SJSA1 (cell line): Measurements from ENCODE around the gene RAD54L2. TPM values are rescaled to one million over a fixed set of nuclear protein-coding genes. Genes with fewer than 3 reads are reported as not detected.
"Not testable (repeated sequence)": the region's sequence is repeated elsewhere in the genome, so short reads cannot be mapped to it uniquely, and the experiment has no call there.

Experiments used
- DNase-seq, 2 experiments: peaks; one replicate each; pipeline ENCODE4 v3.0.0-alpha.2; 2015 to 2020; ENCODE audit warnings: low spot score in 2 of 2, low read depth in 1 of 2
- H3K27ac ChIP-seq: fragments of 250-450 bp; sonication (Bioruptor Pico); 2 replicates; pipeline ENCODE4 v1.5.1; 2020; ENCODE audit warnings: mild to moderate bottlenecking, moderate library complexity
- H3K27me3 ChIP-seq: fragments of 250-450 bp; sonication (Bioruptor Pico); replicated peaks from 2 replicates; pipeline ENCODE4 v1.5.1; 2020; ENCODE audit warnings: mild to moderate bottlenecking, moderate library complexity
- H3K36me3 ChIP-seq: fragments of 250-450 bp; sonication (Bioruptor Pico); 2 replicates; pipeline ENCODE4 v1.5.1; 2020; ENCODE audit warnings: mild to moderate bottlenecking
- H3K4me1 ChIP-seq: fragments of 250-450 bp; sonication (Bioruptor Pico); replicated peaks from 2 replicates; pipeline ENCODE4 v1.6.1; 2021; ENCODE audit warnings: mild to moderate bottlenecking
- H3K4me3 ChIP-seq: fragments of 250-450 bp; sonication (Bioruptor Pico); 2 replicates; pipeline ENCODE4 v1.5.1; 2020; ENCODE audit warnings: mild to moderate bottlenecking
- H3K9me3 ChIP-seq: fragments of 250-450 bp; sonication (Bioruptor Pico); replicated peaks from 2 replicates; pipeline ENCODE4 v1.5.1; 2020; ENCODE audit warnings: mild to moderate bottlenecking
- total RNA-seq: library from RNA; depleted of rRNA; stranded (reverse); fragments of >200 nt; shearing (Covaris generic); gene quantifications from 2 replicates; pipeline ENCODE4 v1.2.3, GENCODE V29; 2014

RAD54L2 gene
- total RNA-seq, 1 experiment from 2014 or later, result 16.7 TPM

DNA sequence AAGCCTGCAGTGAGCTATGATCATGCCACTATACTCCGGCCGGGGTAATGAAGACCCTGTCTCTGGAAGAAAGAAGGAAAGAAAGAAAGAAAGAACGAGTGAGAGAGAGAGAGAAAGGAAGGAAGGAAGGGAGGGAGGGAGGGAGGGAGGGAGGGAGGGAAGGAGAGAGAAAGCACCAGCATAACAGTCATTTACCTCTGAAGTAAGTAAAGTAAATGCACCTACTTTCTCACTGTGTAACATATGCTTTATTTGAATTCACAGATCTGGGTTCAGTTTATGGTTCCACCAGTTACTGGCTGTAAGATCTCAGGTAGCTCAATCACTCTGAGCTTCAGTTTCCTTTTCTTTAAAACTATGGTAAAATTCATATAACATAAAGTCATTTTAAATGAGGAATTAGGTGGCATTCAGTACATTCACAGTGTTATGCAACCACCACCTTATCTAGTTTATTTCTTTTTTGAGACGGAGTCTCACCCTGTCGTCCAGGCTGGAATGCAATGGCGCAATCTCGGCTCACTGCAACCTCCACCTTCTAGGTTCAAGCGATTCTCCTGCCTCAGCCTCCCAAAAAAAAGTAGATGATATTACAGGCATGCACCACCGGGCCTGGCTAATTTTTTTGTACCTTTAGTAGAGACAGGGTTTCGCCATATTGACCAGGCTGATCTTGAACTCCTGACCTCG, 16.1 kb upstream of the RAD54L2 start:
- no peak for DNase-seq

DNA sequence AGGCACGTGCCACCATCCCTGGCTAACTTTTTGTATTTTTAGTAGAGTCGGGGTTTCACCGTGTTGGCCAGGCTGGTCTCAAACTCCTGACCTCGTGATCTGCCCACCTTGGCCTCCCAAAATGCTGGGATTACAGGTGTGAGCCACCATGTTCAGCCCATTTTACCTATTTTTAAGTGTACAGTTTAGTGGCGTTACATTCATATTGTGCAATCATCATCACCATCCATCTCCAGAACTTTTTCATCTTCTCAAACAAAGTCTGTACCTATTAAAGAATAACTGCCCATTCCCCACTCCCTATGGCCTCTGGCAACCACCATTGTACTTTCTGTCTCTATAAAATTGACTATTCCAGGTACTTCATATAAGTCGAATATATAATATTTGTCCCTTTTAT, 13.6 kb upstream of the RAD54L2 start:
- not testable (repeated sequence) for H3K9me3 ChIP-seq, DNase-seq, H3K4me1 ChIP-seq, H3K27ac ChIP-seq, H3K4me3 ChIP-seq, H3K27me3 ChIP-seq, H3K36me3 ChIP-seq

More for the DNA sequence above, 16.1 kb upstream of the RAD54L2 start:
- no peak overlapping the region for H3K4me3 ChIP-seq
- no peaks in the 10 kb centered on the region for H3K36me3 ChIP-seq
- H3K9me3 ChIP-seq, result no peaks in the 10 kb centered on the region
- no peak overlapping the region for H3K27ac ChIP-seq
- no peaks in the 10 kb centered on the region for H3K4me1 ChIP-seq
- H3K27me3 ChIP-seq, result 0 out of 2 replicates have a peak, but pooled peaks cover 3% of the 10 kb centered on the region

DNA sequence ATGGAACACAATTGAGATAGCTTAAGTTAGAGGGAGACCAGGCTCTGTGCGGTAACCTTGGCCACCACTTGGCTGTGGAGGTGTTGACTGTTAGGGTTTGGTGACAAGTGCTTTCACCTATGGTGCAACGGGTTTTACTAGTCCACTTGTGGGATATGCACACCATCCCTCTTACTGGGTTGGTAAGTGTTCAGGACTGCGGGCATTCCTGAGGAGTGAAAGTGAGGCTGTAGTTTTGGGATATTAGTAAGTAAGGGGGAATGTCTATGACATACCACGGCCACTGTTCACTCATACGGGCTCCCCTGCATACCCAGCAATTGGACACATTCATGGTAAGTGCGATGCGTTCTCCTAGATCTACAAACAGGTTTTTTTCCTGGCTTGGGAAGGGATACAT, 8.0 kb upstream of the RAD54L2 start:
- Histone ChIP-seq H3K27ac (no peak overlapping the region), H3K27me3 (0 out of 2 replicates have a peak, but pooled peaks cover 3% of the 10 kb centered on the region), H3K36me3 (no peaks in the 10 kb centered on the region), H3K4me3 (no peak overlapping the region), H3K9me3 (no peaks in the 10 kb centered on the region), H3K4me1 (peaks cover 3% of the 10 kb centered on the region; the same call in 1 of the 2 replicates)
- DNase-seq, result no peak

DNA sequence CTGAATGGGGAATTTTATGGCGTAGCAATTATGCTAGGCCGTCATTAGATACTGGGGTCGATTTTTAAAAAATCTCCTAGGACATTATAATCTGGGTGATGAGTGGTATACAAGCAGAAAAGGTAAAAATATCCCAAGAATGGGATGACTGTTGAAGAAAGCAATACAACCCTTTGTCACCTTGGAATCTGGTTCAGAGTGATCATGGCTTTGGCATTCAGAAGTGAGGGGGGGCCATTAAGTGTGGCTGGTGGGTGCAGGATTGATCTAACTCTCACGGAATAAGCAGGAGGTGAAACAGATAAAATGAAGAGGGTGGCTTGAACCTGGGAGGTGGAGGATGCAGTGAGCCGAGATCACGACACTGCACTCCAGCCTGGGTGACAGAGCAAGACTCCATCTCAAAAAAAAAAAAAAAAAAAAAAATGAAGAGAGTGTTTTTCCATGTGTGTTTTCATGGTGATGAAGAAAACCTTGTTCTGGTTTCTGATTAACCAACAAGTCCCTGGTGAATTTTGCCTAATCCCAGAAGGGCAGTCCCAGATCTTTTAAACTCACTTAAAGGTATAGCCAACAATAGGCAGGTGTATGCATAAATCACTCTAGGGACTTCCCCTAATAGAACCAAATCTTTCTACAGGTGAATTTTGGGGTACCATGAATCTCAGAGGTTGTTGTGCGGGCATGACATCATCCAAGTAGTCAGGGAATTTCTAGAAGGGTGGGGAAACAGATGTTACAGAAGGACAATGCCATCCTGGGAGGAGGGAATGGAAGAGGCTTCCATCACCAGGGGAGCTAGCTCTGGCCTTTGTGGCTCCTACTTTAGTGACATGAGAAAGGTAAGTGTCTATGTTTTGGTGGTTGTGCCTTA, 3.1 kb upstream of the RAD54L2 start:
- H3K27me3 ChIP-seq, result no peaks in the 10 kb centered on the region
- H3K36me3 ChIP-seq, result peaks cover 7% of the 10 kb centered on the region
- H3K4me1 ChIP-seq, result peaks cover 16% of the 10 kb centered on the region
- H3K27ac ChIP-seq, result no peak overlapping the region
- DNase-seq, result no peak
- no peak overlapping the region for H3K4me3 ChIP-seq
- peaks cover 4% of the 10 kb centered on the region; the same call in 1 of the 2 replicates for H3K9me3 ChIP-seq

DNA sequence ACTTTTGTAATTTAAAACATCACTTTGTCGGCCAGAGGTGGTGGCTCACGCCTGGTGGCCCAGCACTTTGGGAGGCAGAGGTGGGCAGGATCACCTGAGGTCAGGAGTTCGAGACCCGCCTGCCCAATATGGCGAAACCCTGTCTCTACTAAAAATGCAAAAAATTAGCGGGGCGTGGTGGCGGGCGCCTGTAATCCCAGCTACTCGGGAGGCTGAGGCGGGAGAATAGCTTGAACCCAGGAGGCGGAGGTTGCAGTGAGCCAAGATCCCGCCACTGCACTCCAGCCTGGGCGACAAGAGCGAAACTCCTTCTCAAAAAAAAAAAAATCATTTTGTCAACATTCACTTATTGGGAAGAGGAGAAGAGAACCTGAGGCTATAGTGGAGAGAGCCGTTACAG, 888 bp upstream of the RAD54L2 start:
- not testable (repeated sequence) for H3K27me3 ChIP-seq, H3K27ac ChIP-seq, DNase-seq, H3K9me3 ChIP-seq
- H3K36me3 ChIP-seq, result peaks cover 18% of the 10 kb centered on the region
- peaks cover 16% of the 10 kb centered on the region for H3K4me1 ChIP-seq
- H3K4me3 ChIP-seq, result peak overlapping the region; percentile 97

DNA sequence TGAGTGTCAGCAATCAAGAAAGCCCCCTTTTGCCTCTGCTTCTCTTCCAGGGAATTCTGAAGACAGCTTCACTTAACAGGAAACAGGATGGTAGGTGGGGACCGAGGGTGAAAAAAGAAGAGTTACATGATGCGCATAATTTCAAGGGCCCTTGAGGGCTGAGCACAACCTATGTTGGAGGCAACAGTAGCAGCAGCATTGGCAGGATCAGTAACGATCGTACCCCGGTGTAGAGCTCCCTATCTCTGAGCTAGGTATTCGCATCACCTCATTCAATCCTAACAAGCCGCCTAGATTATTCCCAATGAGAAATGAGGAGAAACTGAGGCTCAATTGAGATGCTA, 432 bp upstream of the RAD54L2 start:
- Histone ChIP-seq H3K27me3 (no peaks in the 10 kb centered on the region), H3K27ac (peak overlapping the region; percentile 76), H3K36me3 (peaks cover 18% of the 10 kb centered on the region), H3K9me3 (peaks cover 4% of the 10 kb centered on the region; the same call in 1 of the 2 replicates), H3K4me1 (peaks cover 16% of the 10 kb centered on the region), H3K4me3 (peak overlapping the region; percentile 97)
- no peak for DNase-seq

DNA sequence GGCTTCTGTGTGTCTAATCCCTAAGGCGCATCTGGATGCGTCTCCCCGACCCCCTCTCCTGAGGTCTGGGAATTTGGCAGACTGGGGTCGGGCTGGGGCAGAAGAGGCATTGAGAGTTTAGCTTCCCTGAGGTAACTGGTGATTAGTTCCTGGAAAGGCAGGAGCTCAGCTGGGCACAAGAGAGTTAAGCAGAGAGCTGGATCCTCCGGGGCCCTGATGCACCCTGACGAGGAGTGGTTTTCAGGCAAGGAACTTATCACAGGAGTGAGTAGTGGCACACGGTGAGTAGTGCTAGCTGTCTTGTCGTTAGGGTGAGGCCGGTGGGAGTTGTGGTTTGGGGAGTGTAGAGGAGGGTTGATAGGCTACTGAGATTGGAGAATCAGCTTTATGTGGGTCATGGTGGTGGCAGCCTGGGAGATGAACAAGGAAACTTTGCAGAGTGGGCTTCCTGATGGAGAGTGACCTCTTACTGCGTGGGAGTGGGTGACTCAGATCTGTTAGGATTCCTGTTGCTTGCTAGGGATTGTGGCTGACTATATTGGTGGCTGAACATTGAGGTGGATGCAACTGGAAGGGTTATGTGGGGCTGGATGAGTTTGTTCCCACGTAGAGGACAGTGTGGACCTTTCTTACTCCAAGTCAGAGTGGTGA, 897 bp downstream of the RAD54L2 start:
- DNase-seq, result peak; percentile 41 to 43
- Histone ChIP-seq H3K27me3 (no peaks in the 10 kb centered on the region), H3K36me3 (peaks cover 27% of the 10 kb centered on the region), H3K9me3 (peaks cover 4% of the 10 kb centered on the region; the same call in 1 of the 2 replicates), H3K27ac (peak overlapping the region; percentile 76), H3K4me1 (peaks cover 16% of the 10 kb centered on the region), H3K4me3 (peak overlapping the region; percentile 97)

- not testable (repeated sequence) for H3K9me3 ChIP-seq, H3K4me3 ChIP-seq
- H3K36me3 ChIP-seq, result peaks cover 33% of the 10 kb centered on the region
These were observed 4.1 kb downstream of the RAD54L2 start for GRCh38 chr3:51542596-51542995.

GRCh38 chr3:51544011-51544775, 5.7 kb downstream of the RAD54L2 start:
- H3K9me3 ChIP-seq, result no peaks in the 10 kb centered on the region
- H3K27ac ChIP-seq, result no peak overlapping the region
- H3K4me3 ChIP-seq, result no peak overlapping the region
- H3K4me1 ChIP-seq, result peaks cover 8% of the 10 kb centered on the region; the same call in 1 of the 2 replicates
- H3K36me3 ChIP-seq, result peaks cover 30% of the 10 kb centered on the region
- DNase-seq, result no peak
- no peaks in the 10 kb centered on the region for H3K27me3 ChIP-seq

More at GRCh38 chr3:51542596-51542995, 4.1 kb downstream of the RAD54L2 start:
- DNase-seq, H3K27ac ChIP-seq, H3K27me3 ChIP-seq: not testable (repeated sequence)
- peaks cover 13% of the 10 kb centered on the region for H3K4me1 ChIP-seq

- no peak for DNase-seq
- Histone ChIP-seq H3K27me3 (no peaks in the 10 kb centered on the region), H3K4me1 (no peaks in the 10 kb centered on the region), H3K27ac (no peak overlapping the region), H3K4me3 (no peak overlapping the region), H3K36me3 (peaks cover 26% of the 10 kb centered on the region), H3K9me3 (no peaks in the 10 kb centered on the region)
These were observed 8.8 kb downstream of the RAD54L2 start for GRCh38 chr3:51547274-51547673.

DNA sequence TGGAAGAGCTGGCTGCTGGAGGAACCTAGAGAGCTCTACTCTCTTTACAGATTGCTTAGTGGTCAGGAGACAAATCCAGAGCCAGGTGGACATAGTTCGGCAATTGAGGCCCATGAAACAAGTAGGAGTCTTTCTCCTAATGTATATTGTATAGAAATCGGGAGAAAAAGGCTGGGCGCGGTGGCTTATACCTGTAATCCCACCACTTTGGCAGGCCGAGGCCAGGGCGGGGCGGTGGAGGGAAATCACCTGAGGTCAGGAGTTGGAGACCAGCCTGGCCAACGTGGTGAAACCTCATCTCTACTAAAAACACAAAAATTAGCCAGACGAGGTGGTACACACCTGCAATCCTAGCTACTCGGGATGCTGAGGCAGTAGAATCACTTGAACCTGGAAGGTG, 10.8 kb downstream of the RAD54L2 start:
- Histone ChIP-seq H3K27ac (no peak overlapping the region), H3K36me3 (peaks cover 24% of the 10 kb centered on the region), H3K4me1 (no peaks in the 10 kb centered on the region), H3K27me3 (no peaks in the 10 kb centered on the region), H3K9me3 (no peaks in the 10 kb centered on the region), H3K4me3 (no peak overlapping the region)
- no peak for DNase-seq

GRCh38 chr3:51550080-51550819, 11.7 kb downstream of the RAD54L2 start:
- H3K9me3 ChIP-seq, result no peaks in the 10 kb centered on the region
- no peak overlapping the region for H3K4me3 ChIP-seq
- H3K4me1 ChIP-seq, result no peaks in the 10 kb centered on the region
- no peak for DNase-seq
- peaks cover 19% of the 10 kb centered on the region for H3K36me3 ChIP-seq
- no peak overlapping the region for H3K27ac ChIP-seq
- no peaks in the 10 kb centered on the region for H3K27me3 ChIP-seq

- Histone ChIP-seq H3K27me3 (no peaks in the 10 kb centered on the region), H3K4me3 (no peak overlapping the region), H3K36me3 (peaks cover 18% of the 10 kb centered on the region), H3K27ac (no peak overlapping the region), H3K9me3 (no peaks in the 10 kb centered on the region), H3K4me1 (no peaks in the 10 kb centered on the region)
- DNase-seq, result no peak
These were observed 19.5 kb downstream of the RAD54L2 start for GRCh38 chr3:51557993-51558392.
